GM13977 (cell line): ENCODE data around the gene MGP.

ENCODE experiments used
- DNase-seq: peaks from one replicate; pipeline ENCODE4 v3.0.0; 2012; ENCODE audit warnings: low spot score
- in situ Hi-C: fragments of 300-500 bp; cut with MboI; formaldehyde crosslinking; loops from one replicate; pipeline ENCODE4 v1.12.0; 2022; ENCODE audit warnings: low sequenced_read_pairs, low pct_unique_long_range_greater_than_20kb, mixed read lengths, inconsistent platforms; ENCODE audit not compliant: unreplicated experiment
- TF ChIP-seq, protein P1 (sequence below): IDR thresholded peaks from 2 replicates; pipeline ENCODE4 v1.5.1; 2012; ENCODE audit warnings: mild to moderate bottlenecking, control low read depth; ENCODE audit not compliant: insufficient read depth; ENCODE audit errors: extremely low read depth, missing control alignments

The MGP gene

DNA sequence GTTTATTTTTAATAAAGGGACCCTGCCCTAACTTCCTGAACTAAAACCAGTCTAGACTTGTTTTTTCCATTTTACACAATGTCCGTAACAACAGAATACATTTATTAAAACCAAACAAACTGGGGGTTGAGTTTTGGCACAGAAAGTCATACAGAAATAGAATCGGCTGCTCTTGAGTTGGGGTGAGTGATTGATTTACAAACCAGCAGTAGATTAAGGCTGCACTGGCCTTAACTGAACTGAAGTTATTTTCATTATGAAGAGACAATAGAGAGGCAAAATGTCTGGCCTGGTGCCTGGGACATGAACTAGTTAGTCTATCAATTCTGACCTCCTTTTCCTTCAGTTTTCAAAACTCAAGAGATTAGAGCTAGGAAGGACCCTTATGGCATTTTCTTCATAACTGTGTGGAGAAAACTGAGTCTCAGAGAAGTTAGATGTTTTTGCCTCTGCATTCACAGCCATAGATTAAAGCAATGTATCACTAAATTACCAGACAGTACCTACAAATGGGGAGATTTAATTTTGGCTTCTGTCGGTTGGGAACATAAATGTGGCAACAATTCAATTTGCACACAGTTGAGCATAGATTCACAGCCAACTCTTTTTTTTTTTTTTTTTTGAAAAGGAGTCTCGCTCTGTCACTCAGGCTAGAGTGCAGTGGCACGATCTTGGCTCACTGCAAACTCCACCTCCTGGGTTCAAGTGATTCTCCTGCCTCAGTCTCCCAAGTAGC is 19.8 kb upstream of the MGP start:
- DNase-seq, result no peak
- in situ Hi-C loops, result no loop called here
- TF ChIP-seq, protein P1, sequence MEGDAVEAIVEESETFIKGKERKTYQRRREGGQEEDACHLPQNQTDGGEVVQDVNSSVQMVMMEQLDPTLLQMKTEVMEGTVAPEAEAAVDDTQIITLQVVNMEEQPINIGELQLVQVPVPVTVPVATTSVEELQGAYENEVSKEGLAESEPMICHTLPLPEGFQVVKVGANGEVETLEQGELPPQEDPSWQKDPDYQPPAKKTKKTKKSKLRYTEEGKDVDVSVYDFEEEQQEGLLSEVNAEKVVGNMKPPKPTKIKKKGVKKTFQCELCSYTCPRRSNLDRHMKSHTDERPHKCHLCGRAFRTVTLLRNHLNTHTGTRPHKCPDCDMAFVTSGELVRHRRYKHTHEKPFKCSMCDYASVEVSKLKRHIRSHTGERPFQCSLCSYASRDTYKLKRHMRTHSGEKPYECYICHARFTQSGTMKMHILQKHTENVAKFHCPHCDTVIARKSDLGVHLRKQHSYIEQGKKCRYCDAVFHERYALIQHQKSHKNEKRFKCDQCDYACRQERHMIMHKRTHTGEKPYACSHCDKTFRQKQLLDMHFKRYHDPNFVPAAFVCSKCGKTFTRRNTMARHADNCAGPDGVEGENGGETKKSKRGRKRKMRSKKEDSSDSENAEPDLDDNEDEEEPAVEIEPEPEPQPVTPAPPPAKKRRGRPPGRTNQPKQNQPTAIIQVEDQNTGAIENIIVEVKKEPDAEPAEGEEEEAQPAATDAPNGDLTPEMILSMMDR, result no peak

DNA sequence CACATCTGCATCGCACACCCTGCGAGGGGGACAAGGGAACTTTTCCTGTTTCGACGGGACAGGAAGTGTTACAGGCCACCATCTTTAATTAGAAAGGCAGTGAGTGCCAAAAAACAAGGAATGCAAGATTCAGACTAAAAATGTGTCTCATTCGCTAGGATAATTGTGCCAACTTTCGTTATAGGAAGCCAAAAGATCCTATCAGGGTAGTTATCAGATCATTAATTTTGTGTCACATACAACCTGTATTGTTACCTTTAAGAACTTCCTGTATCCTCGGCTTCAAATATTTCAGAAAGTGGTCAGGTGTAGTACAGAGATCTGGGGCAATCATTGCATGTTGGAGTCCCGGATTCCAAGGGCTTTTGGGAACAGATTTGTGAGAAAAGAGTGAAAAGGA is 19.2 kb upstream of the MGP start:
- in situ Hi-C loops, result no loop called here
- TF ChIP-seq, protein P1, result no peak
- no peak for DNase-seq

DNA sequence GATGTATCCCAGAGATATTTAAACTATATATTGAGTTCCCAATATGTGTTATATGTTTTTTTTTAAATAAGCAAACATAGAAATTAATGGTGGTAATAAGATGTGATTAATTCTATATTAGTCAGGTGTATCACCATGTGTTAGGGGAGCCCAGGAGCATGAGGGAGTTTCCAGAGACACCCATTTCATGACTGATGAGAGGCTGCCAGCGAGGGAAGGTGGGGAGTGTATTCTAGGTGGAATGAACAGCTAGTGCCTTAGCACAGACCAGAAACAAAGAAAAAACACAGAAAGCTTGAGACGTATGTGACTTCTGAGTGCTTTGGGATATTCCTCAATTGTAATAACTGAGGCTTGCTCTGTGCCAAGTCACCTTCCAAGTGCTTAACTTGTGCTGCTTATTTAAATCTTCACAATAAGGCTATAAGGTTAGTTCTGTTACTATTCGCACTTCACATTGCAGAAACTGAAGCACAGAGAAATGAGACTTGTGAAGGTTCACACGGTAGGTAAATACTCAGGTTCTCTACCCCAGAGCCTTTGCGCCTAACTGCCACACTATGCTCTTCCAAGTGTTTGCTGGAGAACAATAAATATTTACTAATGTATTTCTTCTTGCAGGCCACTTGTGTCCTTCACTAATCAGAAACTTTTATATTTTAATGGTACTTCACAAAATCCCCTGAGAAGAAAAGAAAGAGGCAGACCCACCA is 17.9 kb upstream of the MGP start:
- no peak for DNase-seq
- in situ Hi-C loops, result no loop called here
- TF ChIP-seq, protein P1, result no peak

DNA sequence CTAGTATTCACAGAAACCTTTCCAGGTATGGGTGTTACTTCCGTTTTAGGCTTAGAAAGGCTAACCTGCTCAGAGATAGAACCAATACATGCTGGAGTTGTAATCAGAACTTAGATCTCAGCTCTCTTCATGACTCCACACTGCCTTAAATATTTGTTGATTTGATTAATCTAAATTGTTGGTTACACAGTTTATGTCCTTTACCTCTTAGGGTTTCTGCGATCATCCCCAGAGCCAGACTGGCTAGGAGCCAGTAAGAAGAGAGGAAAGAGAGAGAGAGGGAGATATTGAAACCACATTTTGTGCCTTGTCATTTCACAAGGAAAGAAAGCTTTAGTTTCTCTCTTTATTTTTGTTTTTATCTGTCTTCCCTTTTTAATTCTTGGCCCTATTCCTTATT is 16.8 kb upstream of the MGP start:
- in situ Hi-C loops, result no loop called here
- TF ChIP-seq, protein P1, result no peak
- DNase-seq, result no peak

DNA sequence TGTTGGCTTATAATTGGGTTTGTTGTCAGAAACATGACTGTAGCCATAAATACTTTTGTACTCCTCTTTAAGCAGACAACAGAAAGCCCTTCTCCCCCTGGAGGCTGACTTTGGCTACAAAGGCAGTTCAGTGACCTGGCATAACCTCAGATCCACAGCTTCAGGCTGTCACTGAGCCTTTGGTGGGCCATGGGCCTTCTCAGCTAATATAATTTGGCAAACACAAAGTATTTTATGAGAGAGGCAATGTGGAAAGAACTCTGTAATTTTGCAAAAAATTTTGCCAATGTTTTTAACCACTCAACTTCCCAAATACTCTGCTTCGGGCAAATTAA is 15.5 kb upstream of the MGP start:
- TF ChIP-seq, protein P1, result no peak
- no peak for DNase-seq
- in situ Hi-C loops, result no loop called here

DNA sequence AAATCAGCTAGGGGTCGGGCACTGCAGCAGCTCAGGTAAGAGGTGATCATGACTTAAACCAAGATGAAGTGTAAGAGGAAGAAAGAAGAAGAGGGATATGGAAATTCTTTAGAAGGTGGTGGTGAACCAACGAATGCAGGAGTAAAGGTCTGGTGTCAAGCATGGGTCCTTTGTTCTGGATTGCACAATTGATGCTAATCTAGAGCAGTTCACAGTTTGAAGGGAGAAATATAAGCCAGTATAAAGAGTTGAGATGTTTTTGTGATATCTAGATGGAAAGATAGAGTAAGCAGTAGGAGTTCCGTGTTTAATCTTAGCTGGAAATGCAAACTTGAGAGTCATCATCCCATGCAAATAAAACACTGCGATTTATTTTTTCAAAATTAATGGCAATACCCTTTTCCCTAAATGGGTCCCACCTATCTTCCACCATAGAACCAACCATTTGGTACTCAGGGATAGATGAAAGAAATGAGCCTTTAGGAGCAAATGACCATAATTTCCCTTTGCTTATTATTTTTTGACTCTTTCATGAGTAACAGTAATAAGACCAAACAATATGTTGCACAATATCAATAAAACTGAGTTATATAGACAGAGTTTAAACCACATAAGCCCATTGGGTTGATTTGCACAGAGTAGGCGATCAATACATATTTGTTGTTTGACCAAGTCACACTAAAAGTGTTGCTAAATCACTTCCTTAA is 15.0 kb upstream of the MGP start:
- no peak for DNase-seq
- in situ Hi-C loops, result no loop called here
- TF ChIP-seq, protein P1, result no peak
